GM19238 (cell line): ENCODE results near the gene CNTN5.
"Not testable (repeated sequence)": the region's sequence is repeated elsewhere in the genome, so short reads cannot be mapped to it uniquely, and the experiment has no call there.

Experiments used
- DNase-seq: peaks from one replicate; pipeline ENCODE4 v3.0.0; 2011; ENCODE audit warnings: low spot score; ENCODE audit not compliant: insufficient read length

Gene CNTN5

GRCh38 chr11:99718291-99718690 lies 697.5 kb downstream of the CNTN5 start:
- no peak for DNase-seq

DNA sequence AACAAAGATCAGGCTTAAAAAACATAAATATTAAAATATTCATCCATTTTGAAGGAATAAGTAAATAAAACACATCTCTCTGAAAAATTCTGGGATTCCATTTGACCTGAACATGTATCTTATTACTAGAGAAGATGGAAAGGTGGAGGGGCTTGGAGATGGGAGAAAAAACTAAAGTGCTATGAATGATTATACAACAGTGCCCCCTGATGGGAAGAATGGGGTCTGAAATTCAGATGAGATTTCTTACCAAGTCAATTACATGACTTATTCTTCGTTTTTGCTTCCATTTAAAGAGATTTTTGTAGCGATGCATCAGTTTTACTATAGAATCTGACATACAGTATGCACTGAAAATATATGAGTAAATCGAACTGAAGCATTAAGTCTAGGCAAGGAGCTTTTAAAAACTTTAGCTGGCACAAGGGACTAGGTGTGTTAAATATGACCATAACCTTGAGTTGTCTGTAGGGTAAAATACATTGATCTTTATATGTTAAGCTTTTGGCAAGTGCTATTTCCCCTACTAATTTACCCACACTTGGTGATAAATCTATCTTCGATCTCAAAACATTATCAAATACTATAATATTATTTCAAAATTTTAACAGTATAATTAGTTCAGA lies 718.8 kb downstream of the CNTN5 start:
- no peak for DNase-seq

DNA sequence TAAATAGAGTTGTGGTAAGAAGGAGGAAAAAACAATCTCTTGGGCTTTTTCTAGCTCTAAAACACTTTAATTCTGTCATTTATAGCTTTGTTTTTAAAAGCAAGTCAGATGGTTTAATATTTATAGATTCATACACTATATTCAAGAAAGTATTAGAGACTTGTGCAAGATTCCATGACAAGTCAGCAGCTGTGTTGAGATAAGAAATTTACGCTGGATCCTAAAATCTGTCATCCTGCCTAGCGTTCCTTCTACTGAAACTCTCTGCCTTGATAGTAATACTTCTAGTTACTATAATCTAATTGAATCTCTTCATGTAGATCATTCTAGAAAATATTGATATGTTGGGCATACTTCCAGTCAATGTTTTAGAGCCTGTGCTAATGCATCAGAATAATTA lies 721.8 kb downstream of the CNTN5 start:
- DNase-seq = no peak

GRCh38 chr11:99759787-99760186 lies 739.0 kb downstream of the CNTN5 start:
- no peak for DNase-seq

DNA sequence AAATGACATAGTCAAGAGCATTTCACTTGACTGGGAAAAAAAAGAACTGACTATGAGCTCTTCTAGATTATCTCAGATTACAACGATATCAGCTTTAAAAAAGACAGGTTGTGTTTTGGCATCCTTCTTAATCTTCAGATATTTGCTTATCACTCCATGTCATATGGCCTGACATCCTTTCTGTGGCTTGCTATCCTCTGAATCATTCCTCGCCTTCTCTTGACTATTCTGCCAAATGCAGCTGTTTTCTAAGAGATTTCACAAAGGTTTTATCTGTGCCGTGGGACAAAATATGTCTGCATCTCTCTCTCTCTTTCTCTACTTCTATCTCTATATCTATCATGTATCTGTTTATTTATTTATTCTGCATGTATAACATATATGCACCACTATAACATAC lies 746.1 kb downstream of the CNTN5 start:
- DNase-seq = no peak

DNA sequence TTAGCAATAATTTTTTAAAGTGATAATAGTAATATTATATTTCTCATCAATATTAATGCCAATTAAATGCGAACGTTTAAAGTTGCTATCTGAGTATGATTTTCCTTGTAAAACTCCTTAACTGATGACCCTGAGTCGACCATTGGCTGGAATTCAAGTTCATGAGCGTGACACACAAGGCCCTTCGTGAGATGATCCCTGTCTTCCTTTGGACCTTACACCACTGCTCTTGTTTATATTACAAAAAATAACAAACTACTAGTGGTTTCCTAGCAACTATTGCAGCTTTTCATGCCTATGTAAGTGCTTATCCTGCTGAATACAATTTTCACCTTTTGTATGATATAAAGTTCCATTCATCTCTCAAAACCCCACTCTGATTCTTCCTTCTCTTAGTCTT lies 752.9 kb downstream of the CNTN5 start:
- DNase-seq = no peak

- DNase-seq = no peak
These were observed 760.3 kb downstream of the CNTN5 start for GRCh38 chr11:99781074-99781473.

- DNase-seq = no peak
These were observed 770.6 kb downstream of the CNTN5 start for GRCh38 chr11:99791354-99791753.

DNA sequence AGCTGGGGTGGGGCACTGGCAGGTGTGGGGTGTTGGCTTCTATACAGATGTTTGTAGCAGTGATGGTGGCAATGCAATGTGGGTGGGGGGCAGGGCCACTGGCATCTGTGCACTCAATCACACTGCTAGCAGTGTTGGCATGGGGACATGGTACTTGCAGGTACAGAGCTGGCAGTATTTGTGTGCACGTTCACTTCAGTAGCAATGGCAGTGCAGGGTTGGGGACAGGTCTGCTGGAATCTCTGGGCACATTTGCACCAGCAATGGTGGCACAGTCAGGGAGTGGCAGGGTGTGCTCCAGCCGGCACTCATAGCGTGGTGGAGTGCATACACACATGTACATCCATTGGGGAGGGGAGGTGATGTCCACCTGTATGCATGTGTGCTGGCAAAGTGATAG lies 775.2 kb downstream of the CNTN5 start:
- no peak for DNase-seq

DNA sequence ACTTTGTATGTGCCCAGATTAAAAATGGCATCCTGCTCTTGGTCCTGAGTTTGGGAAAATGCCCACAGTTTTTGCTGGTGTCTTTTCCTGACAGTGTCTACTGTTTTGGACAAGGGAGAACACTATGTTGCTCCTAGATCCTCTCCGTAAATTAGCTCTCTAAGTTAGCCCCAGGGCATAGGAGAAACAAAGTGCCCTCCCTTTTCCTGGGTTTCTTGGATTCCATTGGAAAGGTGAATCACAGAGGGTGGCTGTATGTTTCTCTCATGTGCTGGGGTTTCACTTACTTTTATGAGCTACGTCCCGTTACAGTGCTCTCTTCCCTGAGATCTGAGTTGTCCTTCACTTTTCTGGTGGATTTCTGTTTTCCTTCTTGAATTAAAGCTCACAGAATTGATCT lies 782.8 kb downstream of the CNTN5 start:
- no peak for DNase-seq

DNA sequence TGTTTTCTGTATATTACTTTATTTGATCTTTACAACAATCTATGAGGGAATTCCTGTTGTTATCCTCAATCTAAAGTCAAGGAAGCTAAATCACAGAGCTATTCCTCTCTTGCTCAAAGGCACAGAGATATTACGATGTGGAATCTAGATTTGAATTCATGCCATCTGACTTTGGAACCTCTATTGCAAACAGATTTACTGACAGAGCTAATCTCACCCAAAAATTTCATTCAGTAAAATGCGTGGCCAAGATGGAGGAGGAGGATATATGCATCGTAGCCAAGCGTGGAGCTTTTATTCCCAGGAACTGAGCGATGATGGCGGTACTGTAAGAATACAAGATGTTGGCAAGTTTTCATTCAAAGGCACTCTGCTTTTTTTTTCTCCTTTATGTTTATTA lies 791.8 kb downstream of the CNTN5 start:
- no peak for DNase-seq

DNA sequence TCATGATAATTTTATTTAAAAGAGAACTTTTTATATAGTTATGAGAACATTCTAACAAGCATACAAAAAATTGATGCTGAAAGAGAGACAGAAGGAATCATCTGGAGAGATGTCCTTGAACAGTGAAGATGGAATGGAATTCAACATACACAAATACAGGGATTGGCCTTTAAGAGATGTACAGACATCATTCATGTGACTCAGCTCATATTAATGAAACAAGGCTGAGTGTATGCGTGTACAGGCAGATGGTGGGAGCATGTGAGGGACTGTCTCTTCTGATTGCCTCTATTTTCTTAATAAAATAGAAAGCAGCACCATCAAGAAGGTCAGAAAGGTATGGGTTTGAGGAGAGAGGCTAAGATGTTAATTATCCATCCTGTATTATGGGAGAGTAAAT lies 793.3 kb downstream of the CNTN5 start:
- DNase-seq = no peak

GRCh38 chr11:99814738-99815137 lies 794.0 kb downstream of the CNTN5 start:
- DNase-seq = no peak

DNA sequence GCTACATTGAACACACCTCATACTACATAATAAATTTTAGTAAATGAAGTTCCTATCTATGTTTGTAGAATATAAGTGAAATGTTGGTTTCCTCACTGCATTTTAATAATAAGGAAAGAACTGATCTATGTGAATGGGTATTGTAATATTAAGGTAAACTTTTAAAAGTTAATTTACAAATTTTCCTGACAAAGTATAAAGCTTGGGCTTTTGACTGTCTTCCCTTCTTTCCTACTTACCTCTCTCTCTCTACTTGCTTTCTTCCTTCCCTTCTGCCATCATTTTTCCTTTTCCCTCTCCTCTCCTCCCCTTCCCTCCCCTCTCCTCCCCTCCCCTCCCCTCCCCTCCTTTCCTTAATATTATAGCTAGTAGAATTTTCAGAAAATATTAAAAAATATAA lies 798.2 kb downstream of the CNTN5 start:
- DNase-seq = no peak

GRCh38 chr11:99822846-99823565 lies 802.3 kb downstream of the CNTN5 start:
- no peak for DNase-seq

GRCh38 chr11:99836739-99837138 lies 816.0 kb downstream of the CNTN5 start:
- not testable (repeated sequence) for DNase-seq

- DNase-seq = no peak
These were observed 821.1 kb downstream of the CNTN5 start for GRCh38 chr11:99841885-99842284.

DNA sequence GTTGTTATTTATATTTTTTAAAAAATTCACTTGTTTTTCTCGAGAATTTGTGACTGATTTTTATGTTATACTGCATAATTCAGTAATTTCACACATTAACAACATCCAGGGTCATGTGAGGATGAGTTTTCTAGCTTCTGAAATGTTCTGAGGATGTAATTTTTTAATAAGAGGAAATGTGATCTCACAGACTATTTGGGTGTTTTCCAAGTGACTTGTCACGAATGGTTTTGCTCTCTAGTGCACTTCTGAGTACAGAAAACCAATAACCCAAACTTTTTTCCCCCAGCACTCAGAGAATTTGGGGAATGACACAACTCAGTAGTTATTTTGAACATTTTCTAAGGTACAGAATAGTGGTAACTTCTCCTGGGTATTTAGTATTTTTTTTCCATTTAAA lies 845.2 kb downstream of the CNTN5 start:
- DNase-seq = no peak

DNA sequence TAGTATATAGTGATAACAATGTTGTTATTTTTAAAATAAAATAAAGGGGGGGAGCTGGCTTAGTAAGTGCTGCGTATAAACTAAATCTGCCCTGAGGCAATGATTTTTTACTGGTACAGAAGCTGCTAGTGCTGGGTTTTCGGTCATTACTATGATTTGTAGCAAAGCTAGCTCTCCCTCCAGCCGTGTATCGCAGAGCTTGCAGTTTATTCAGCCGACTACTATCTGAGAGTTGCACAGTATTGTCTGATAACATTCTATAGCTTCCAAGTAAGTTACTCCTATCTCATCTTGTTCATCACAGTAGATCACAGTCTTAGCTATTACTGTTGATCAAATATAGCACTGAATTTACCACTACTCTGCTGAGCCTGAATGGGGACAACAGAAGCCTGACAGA lies 860.9 kb downstream of the CNTN5 start:
- no peak for DNase-seq

- DNase-seq = no peak
These were observed 864.0 kb downstream of the CNTN5 start for GRCh38 chr11:99884750-99885149.

DNA sequence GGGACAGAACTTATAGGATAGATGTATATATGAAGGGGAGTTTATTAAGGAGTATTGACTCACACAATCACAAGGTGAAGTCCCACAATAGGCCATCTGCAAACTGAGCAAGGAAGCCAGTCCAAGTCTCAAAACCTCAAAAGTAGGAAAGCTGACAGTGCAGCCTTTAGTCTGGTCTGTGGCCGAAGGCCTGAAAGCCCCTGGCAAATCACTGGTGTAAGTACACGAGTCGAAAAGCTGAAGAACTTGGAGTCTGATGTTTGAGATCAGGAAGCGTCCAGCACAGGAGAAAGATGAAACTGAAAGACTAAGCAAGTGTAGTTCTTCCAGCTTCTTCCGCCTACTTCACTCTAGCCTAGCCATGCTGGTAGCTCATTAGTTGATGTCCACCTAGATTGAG lies 866.7 kb downstream of the CNTN5 start:
- DNase-seq = no peak

DNA sequence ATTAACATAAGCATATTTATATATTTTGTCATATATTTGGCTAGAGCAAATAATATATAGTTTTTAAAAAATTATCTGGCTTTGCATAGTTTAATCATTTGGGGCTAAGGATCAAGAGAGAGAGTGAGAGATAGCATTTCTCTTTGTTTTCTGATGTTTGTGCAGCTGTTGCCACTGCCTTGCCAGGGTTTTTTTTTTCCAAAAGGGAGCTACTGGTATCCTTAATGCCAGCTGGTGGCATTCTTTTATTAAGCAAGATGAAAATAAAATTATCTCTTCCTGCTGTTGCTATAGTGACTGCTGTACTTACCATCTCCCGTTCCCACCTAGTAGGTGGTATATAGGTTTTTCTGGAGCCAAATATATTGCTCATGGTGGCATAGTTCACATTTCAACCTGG lies 873.1 kb downstream of the CNTN5 start:
- DNase-seq = no peak

DNA sequence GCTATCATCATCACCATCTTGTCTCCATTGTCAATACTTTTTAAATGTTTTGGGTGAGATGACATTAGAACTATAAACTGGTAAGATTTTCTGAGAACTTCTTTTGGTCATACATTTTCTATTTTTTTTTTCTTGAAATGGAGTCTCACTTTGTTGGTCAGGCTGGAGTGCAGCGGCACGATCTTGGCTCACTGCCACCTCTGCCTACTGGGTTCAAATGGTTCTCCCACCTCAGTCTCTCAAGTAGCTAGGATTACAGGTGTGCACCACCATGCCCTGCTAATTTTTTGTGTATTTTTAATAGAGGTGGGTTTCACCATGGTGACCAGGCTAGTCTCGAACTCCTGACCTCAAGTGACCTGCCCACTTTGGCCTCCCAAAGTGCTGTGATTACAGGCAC lies 880.4 kb downstream of the CNTN5 start:
- no peak for DNase-seq
